Stomach (tissue), 4 donors: ENCODE results near the gene ZDHHC5.
"Not testable (repeated sequence)": the region's sequence is repeated elsewhere in the genome, so short reads cannot be mapped to it uniquely, and the experiment has no call there.

Experiments
- CTCF ChIP-seq, 7 experiments: fragments of 450-650 bp in 4 of 7; fragments of 200-600 bp in 3 of 7; sonication (generic) in 3 of 7; IDR thresholded peaks; one replicate each; pipeline ENCODE4 v1.5.1; 2016 to 2019; ENCODE audit warnings: antibody characterized with exemption in 7 of 7, control low read depth in 2 of 7, mild to moderate bottlenecking in 1 of 7
- EP300 ChIP-seq: sonication (generic); formaldehyde crosslinking; IDR thresholded peaks from one replicate; pipeline ENCODE4 v1.6.1; 2017; ENCODE audit warnings: antibody characterized with exemption
- POLR2A ChIP-seq, 4 donors: fragments of 450-650 bp; IDR thresholded peaks; one replicate each; pipeline ENCODE4 v1.6.1; 2016; ENCODE audit warnings: antibody characterized with exemption in 4 of 4, control low read depth in 2 of 4, mild to moderate bottlenecking in 1 of 4, moderate library complexity in 1 of 4
- POLR2AphosphoS5 ChIP-seq, 3 donors: sonication (generic); formaldehyde crosslinking; IDR thresholded peaks; one replicate each; pipeline ENCODE4 v1.6.1; 2016; ENCODE audit warnings: antibody characterized with exemption in 3 of 3

DNA sequence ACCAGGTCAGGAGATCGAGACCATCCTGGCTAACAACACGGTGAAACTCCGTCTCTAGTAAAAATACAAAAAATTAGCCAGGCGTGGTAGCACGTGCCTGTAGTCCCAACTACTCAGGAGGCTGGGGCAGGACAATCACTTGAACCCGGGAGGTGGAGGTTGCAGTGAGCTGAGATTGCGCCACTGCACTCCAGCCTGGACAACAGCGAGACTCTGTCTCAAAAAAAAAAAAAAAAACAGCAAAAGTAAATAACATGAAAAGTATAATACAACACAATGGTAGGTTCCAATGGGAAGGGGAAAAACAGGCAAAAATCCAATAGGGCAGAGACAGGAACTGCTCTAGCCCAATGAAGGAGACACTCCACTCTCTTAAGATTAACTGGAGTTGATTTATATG is 37.5 kb downstream of the ZDHHC5 start:
- not testable (repeated sequence) for TF ChIP-seq POLR2A (IDR thresholded peaks at IDR 0.05); EP300; CTCF (IDR thresholded peaks at IDR 0.05); POLR2AphosphoS5 (IDR thresholded peaks at IDR 0.05)
